ENCODE measurements around the gene HOOK2. TPM values are rescaled to one million over a fixed set of nuclear protein-coding genes. Genes with fewer than 3 reads are reported as not detected.
A peak's percentile ranks its signal among the peaks of the same experiment; 100 is the strongest.

HOOK2 gene
- total RNA-seq, 4 donors from 2014 or later, result 27.3 to 109 (median 50.2) TPM

- peak in 1 of 2 donors; percentile 68 for TF ChIP-seq EP300 (IDR thresholded peaks at IDR 0.05)
- TF ChIP-seq CTCF (IDR thresholded peaks at IDR 0.05), result peak; percentile 89 to 98 (median 94)
- no peak for TF ChIP-seq POLR2A (IDR thresholded peaks at IDR 0.05)
- Histone ChIP-seq H3K9me3 (no peaks in the 10 kb centered on the region), H3K27me3 (no peaks in the 10 kb centered on the region), H3K36me3 (peaks cover 0 to 31% (median 0%) of the 10 kb centered on the region in 3 donors), H3K4me3 (peak overlapping the region in 1 of 4 donors; percentile 11), H3K4me1 (peaks cover 0 to 42% (median 22%) of the 10 kb centered on the region in 4 donors), H3K27ac (peak overlapping the region in 3 of 4 donors; percentile 61 to 99 (median 69))
- DNase-seq (ENCODE audit: low spot score in 2 of 2), result peak in 1 of 2 donors; percentile 76
- 4 to 5% methylated on average over 17 to 18 of the region's 18 CpGs for WGBS, 2 donors
Observed at GRCh38 chr19:12796146-12797071, 21.1 kb upstream of the HOOK2 start.

DNA sequence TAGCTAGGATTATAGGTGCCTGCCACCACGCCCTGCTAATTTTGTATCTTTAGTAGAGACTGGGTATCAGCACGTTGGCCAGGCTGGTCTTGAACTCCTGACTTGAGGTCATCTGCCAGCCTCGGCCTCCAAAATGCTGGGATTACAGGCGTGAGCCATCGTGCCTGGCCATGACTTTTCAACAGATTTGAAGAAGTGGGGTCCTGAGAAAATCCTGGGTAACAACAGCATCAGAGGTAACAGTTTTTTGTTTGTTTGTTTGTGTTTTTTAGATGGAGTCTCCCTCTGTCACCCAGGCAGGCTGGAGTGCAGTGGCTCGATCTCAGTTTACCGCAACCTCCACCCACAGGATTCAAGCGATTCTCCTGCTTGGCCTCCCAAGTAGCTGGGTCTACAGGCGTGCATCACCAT, 19.6 kb upstream of the HOOK2 start:
- Histone ChIP-seq H3K9me3 (no peaks in the 10 kb centered on the region), H3K27me3 (no peaks in the 10 kb centered on the region), H3K27ac (peak overlapping the region in 3 of 4 donors; percentile 38 to 100 (median 99)), H3K4me1 (peaks cover 0 to 37% (median 17%) of the 10 kb centered on the region in 4 donors), H3K4me3 (no peak overlapping the region), H3K36me3 (peaks cover 0 to 26% (median 0%) of the 10 kb centered on the region in 3 donors)
- WGBS, 2 donors, result 92 to 93% methylated on average over 9 of the region's 9 CpGs
- DNase-seq (ENCODE audit: low spot score in 2 of 2), result no peak
- TF ChIP-seq CTCF (IDR thresholded peaks at IDR 0.05), result no peak
- no peak for TF ChIP-seq EP300 (IDR thresholded peaks at IDR 0.05)
- no peak for TF ChIP-seq POLR2A (IDR thresholded peaks at IDR 0.05)

DNA sequence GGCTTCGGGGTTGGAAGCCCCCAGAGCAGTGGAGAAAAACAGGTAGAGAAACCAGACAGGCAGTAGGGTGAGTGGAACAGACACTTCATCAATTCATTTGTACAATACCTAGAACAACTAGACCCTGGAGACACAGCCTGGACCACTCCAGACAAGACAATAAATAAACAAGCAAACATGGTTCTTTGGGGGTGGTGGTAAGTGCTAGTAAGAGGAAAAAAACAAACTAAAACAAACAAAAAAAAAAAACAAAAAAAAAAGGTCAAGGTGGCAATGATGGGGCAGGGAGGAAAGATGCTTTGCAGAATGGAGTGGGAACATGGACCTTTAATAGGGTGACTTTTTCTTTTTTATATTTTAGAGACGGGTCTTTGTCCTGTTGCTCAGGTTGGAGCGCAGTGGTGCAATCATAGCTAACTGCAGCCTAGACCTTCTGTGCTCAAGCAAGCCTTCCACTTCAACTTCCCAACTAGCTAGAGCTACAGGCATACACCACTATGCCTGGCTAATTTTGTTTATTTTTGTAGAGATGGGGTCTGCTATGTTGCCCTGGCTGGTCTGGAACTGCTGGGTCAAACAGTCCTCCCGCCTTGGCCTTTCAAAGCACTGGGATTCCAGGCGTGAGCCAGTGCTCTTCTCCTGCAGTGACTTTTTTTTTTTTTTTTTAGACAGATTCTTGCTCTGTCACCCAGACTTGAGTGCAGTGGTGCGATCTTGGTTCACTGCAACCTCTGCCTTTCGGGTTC, 19.0 kb upstream of the HOOK2 start:
- WGBS, 2 donors, result 69 to 74% methylated on average over 7 of the region's 7 CpGs
- no peaks in the 10 kb centered on the region for H3K27me3 ChIP-seq
- H3K36me3 ChIP-seq, result peaks cover 0 to 20% (median 0%) of the 10 kb centered on the region in 3 donors
- DNase-seq (ENCODE audit: low spot score in 2 of 2), result no peak
- H3K4me3 ChIP-seq, result peak overlapping the region in 3 of 4 donors; percentile 61 to 98 (median 81)
- TF ChIP-seq CTCF (IDR thresholded peaks at IDR 0.05), result no peak
- TF ChIP-seq POLR2A (IDR thresholded peaks at IDR 0.05), result no peak
- peak in 1 of 2 donors; percentile 25 for TF ChIP-seq EP300 (IDR thresholded peaks at IDR 0.05)
- no peaks in the 10 kb centered on the region for H3K9me3 ChIP-seq
- peak overlapping the region; percentile 99 to 100 (median 99) for H3K27ac ChIP-seq
- H3K4me1 ChIP-seq, result peaks cover 0 to 37% (median 18%) of the 10 kb centered on the region in 4 donors

DNA sequence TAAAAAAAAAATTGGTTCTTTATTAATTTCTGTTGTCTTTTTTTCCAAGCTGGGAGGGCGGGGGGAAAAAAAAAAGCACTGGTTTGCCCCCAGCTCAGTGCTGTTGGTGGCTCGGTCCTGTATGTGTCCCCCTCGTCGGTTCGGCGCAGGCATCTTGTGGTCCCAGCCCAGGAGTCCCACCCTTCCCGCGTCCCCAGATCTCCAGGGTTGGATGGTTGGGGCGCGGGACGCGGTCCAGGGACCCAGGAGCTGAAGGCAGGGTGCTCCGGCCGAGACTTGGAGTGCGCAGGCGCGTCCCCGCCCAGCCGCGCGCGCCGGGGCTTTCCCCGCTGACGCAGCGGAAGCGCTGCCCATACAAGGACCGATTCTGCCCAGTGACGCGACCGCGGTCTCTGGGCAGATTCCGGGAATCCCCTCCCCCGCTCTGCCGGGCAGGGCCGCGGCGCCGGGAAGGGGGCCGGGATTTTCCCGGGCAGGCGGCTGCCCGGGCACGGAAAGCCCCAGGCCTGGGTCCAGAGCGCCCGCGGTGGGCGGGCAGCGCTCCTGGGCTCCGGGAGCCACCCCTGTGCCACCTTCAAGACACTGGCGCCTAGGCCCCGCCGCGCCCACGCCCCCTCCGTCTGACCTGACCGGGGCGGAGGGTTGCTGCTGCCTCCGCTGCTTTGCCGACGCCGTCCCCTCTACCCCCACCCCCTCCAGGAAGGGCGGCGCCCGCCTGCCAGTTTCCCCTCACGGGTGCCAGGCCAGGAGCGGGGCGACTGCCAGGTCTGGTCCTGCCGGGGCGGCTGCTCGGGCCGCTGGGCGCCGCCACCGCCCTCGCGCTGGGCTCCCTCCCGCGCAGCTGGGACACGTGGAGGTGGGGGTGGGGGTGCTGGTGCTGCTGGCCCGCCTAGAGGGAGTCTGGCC, 18.2 kb upstream of the HOOK2 start:
- H3K36me3 ChIP-seq, result peaks cover 0 to 12% (median 0%) of the 10 kb centered on the region in 3 donors
- DNase-seq (ENCODE audit: low spot score in 2 of 2), result peak; percentile 88 to 90
- peaks cover 0 to 45% (median 23%) of the 10 kb centered on the region in 4 donors for H3K4me1 ChIP-seq
- no peaks in the 10 kb centered on the region for H3K9me3 ChIP-seq
- H3K27me3 ChIP-seq, result no peaks in the 10 kb centered on the region
- 0 to 1% methylated on average over 19 of the region's 81 CpGs for WGBS, 2 donors
- TF ChIP-seq EP300 (IDR thresholded peaks at IDR 0.05) (peak; percentile 97 to 99), POLR2A (IDR thresholded peaks at IDR 0.05) (peak; percentile 64 to 86), CTCF (IDR thresholded peaks at IDR 0.05) (peak in 1 of 5 experiments; percentile 33)
- peak overlapping the region; percentile 99 to 100 (median 99) for H3K27ac ChIP-seq
- H3K4me3 ChIP-seq, result peak overlapping the region; percentile 61 to 98 (median 79)

Data from tibial nerve (tissue), 4 donors.